GM12872 (cell line): Measurements from ENCODE around the gene GRSF1.

Experiments
- CTCF ChIP-seq: IDR thresholded peaks from 3 replicates; pipeline ENCODE4 v1.5.1; 2011; ENCODE audit warnings: low read depth, mild to moderate bottlenecking, low read length, moderate library complexity; ENCODE audit not compliant: insufficient read depth

The GRSF1 gene

GRCh38 chr4:70841951-70842350 is 2.3 kb upstream of the GRSF1 start:
- no peak for TF ChIP-seq CTCF

GRCh38 chr4:70841211-70841610 is 1.5 kb upstream of the GRSF1 start:
- no peak for TF ChIP-seq CTCF

- TF ChIP-seq CTCF = no peak
Observed at GRCh38 chr4:70838666-70839588, 763 bp downstream of the GRSF1 start.

GRCh38 chr4:70838204-70838603 is 1.5 kb downstream of the GRSF1 start:
- TF ChIP-seq CTCF = no peak

- TF ChIP-seq CTCF = no peak
Observed at GRCh38 chr4:70836081-70836480, 3.6 kb downstream of the GRSF1 start.

GRCh38 chr4:70833675-70834074 is 6.0 kb downstream of the GRSF1 start:
- TF ChIP-seq CTCF = no peak

- no peak for TF ChIP-seq CTCF
Observed at GRCh38 chr4:70831293-70831692, 8.4 kb downstream of the GRSF1 start.
